HFFc6 (cell line): ENCODE results near the gene DGKQ. TPM values are rescaled to one million over a fixed set of nuclear protein-coding genes. Genes with fewer than 3 reads are reported as not detected.
"Not testable (repeated sequence)": the region's sequence is repeated elsewhere in the genome, so short reads cannot be mapped to it uniquely, and the experiment has no call there.

Experiments used
- DNase-seq: peaks from one replicate; pipeline ENCODE4 v3.0.0-alpha.2; 2018
- H3K27ac Mint-ChIP-seq: 2 replicates; pipeline ENCODE4 v1.8.0; 2020; ENCODE audit warnings: mild to moderate bottlenecking, mixed read lengths
- H3K27me3 Mint-ChIP-seq: 2 replicates; pipeline ENCODE4 v1.8.0; 2021; ENCODE audit warnings: mild to moderate bottlenecking, moderate library complexity, mixed read lengths; ENCODE audit not compliant: insufficient read depth
- H3K36me3 Mint-ChIP-seq: 2 replicates; pipeline ENCODE4 v1.8.0; 2021; ENCODE audit warnings: low read depth, mixed read lengths
- H3K4me1 Mint-ChIP-seq: 2 replicates; pipeline ENCODE4 v1.8.0; 2020; ENCODE audit warnings: low read depth, mixed read lengths
- H3K4me3 Mint-ChIP-seq: 2 replicates; pipeline ENCODE4 v1.8.0; 2020; ENCODE audit warnings: mild to moderate bottlenecking, moderate library complexity, mixed read lengths
- H3K9me3 Mint-ChIP-seq: 2 replicates; pipeline ENCODE4 v1.8.0; 2020; ENCODE audit warnings: mild to moderate bottlenecking, mixed read lengths
- CTCF ChIP-seq: fragments of 200-600 bp; sonication (generic); IDR thresholded peaks from 2 replicates; pipeline ENCODE4 v1.5.0; 2021; ENCODE audit warnings: antibody characterized with exemption, mild to moderate bottlenecking
- total RNA-seq, 6 experiments: library from RNA; stranded (reverse); fragmentation: NEBNext Ultra II Directional; extraction: Animal tissue kit (Norgen Biotek cat#: 25700); gene quantifications; 2 replicates in 1 of 6; 3 replicates in 5 of 6; pipeline ENCODE4 v1.2.3, GENCODE V29; 2021

The DGKQ gene
- total RNA-seq, 6 experiments from 2014 or later, result 11.3 to 14.9 (median 13.1) TPM

GRCh38 chr4:1002131-1002630, 28.8 kb upstream of the DGKQ start:
- no peak overlapping the region for H3K4me3 Mint-ChIP-seq
- TF ChIP-seq CTCF, result no peak
- peaks cover 27% of the 10 kb centered on the region for H3K27me3 Mint-ChIP-seq
- peaks cover 5% of the 10 kb centered on the region for H3K9me3 Mint-ChIP-seq
- H3K36me3 Mint-ChIP-seq, result no peaks in the 10 kb centered on the region
- no peak overlapping the region for H3K27ac Mint-ChIP-seq
- no peaks in the 10 kb centered on the region for H3K4me1 Mint-ChIP-seq
- no peak for DNase-seq

- no peaks in the 10 kb centered on the region for H3K36me3 Mint-ChIP-seq
- no peak for TF ChIP-seq CTCF
- DNase-seq, result no peak
- H3K27ac Mint-ChIP-seq, result no peak overlapping the region
- no peak overlapping the region for H3K4me3 Mint-ChIP-seq
- H3K27me3 Mint-ChIP-seq, result peaks cover 22% of the 10 kb centered on the region
- H3K9me3 Mint-ChIP-seq, result peaks cover under 1% of the 10 kb centered on the region; the same call in 1 of the 2 replicates
- H3K4me1 Mint-ChIP-seq, result no peaks in the 10 kb centered on the region
These were observed 28.3 kb upstream of the DGKQ start for GRCh38 chr4:1001561-1002130.

- Mint-ChIP-seq H3K4me3 (no peak overlapping the region), H3K4me1 (no peaks in the 10 kb centered on the region), H3K9me3 (no peaks in the 10 kb centered on the region), H3K27me3 (peaks cover 18% of the 10 kb centered on the region), H3K27ac (no peak overlapping the region), H3K36me3 (no peaks in the 10 kb centered on the region)
- no peak for DNase-seq
- TF ChIP-seq CTCF, result no peak
These were observed 27.4 kb upstream of the DGKQ start for GRCh38 chr4:1000686-1001260.

GRCh38 chr4:999882-1000425, 26.6 kb upstream of the DGKQ start:
- H3K27ac Mint-ChIP-seq, result no peak overlapping the region
- DNase-seq, result no peak
- H3K4me3 Mint-ChIP-seq, result no peak overlapping the region
- H3K9me3 Mint-ChIP-seq, result no peaks in the 10 kb centered on the region
- no peaks in the 10 kb centered on the region for H3K36me3 Mint-ChIP-seq
- TF ChIP-seq CTCF, result no peak
- H3K4me1 Mint-ChIP-seq, result no peaks in the 10 kb centered on the region
- peaks cover 18% of the 10 kb centered on the region for H3K27me3 Mint-ChIP-seq

GRCh38 chr4:999240-999863, 26.0 kb upstream of the DGKQ start:
- not testable (repeated sequence) for DNase-seq, H3K27ac Mint-ChIP-seq, H3K36me3 Mint-ChIP-seq, H3K4me1 Mint-ChIP-seq, H3K4me3 Mint-ChIP-seq, H3K9me3 Mint-ChIP-seq
- peaks cover 13% of the 10 kb centered on the region for H3K27me3 Mint-ChIP-seq
